HK-2 (cell line): ENCODE data around the gene LRRC2.
"Not testable (repeated sequence)": the region's sequence is repeated elsewhere in the genome, so short reads cannot be mapped to it uniquely, and the experiment has no call there.

ENCODE experiments used
- DNase-seq: peaks from one replicate; pipeline ENCODE4 v3.0.0-alpha.2; 2018; ENCODE audit not compliant: unreplicated experiment

The LRRC2 gene, protein sequence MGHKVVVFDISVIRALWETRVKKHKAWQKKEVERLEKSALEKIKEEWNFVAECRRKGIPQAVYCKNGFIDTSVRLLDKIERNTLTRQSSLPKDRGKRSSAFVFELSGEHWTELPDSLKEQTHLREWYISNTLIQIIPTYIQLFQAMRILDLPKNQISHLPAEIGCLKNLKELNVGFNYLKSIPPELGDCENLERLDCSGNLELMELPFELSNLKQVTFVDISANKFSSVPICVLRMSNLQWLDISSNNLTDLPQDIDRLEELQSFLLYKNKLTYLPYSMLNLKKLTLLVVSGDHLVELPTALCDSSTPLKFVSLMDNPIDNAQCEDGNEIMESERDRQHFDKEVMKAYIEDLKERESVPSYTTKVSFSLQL

DNA sequence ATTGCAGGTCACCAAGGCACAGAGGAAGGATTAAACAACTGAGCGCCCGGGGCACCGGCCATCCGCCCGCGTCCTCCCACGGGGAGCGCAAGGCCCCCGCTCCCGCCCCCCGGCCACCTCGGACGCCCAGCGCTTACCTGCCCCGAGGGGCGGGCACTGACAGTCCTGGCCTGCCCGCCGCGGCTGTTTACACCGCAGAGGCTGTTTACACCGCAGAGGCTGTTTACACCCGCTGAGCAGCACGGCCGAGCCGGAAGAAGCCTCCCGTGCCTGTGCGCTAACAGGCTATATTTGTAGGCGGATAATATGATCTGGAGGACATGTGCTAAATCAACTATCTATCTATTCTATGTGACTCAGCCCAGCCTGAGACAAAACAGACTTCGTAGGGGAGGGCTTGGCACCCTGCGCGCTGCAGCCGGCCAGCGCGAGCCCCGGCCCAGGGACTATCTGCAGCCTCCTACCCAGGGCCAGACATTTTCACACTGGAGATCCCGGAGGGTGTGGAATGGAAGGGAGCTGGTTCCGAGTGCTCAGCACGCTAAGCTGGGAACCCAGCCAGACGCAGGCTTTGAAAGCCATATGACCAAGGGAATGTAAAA is at the start of gene LRRC2:
Gene LRRC2, minus strand, starts transcription at position 263 of the 602 bp plus-strand sequence. CDS start 14,711 bp downstream, outside the sequence.
- no peak for DNase-seq

DNA sequence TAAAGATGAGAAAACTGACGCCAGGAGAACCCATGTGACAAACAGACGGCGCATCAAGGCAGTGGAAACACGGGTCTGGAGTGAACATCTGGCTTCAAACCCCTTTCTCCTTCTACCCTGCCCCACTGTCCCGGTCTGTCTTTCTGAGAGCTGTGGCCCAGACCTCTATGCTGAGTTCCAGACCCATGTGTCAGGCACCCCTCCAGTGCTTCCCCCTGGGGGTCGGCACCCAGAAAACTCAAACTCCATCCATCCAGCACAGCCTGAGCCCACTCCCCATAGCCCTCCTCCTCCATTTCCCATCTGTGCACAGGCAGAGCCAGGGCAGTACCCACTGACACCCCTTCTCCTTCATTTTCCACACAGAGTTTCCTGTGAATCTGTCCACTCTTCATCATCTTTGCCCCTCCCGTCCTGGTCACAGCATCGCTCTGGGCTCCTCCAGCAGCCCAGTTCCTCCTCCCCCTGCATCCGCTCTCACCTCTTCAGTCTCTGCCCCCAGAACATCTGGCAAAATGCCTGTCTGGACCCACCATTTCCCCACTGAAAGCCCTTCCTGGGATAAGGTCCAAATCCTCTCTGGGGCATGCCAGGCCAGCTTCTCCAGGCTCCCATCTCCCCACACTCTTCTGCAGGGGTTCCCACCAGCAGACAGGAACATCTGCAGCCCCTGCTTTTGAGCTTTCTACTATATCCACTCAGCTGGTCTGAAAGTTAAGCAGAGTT is 49.1 kb upstream of the LRRC2 start:
- DNase-seq: no peak

DNA sequence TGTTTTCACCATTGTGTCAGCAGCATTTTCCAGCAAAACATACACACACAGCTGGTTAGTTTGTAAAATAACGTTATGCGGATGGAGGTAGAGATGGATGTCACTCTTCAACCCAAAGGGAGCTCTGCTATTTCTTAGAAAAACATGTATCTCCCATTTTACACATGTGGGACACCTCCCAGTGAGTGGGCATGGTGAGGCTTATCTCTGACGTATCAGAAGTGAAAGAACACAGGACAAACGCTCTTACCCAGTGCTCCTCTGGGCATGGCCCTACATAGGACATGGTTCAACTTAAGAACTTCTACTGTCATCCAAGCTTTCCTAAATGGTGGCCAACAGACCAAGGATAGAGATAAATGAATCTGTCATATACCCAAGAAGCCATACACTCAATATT is 48.3 kb upstream of the LRRC2 start:
- no peak for DNase-seq

DNA sequence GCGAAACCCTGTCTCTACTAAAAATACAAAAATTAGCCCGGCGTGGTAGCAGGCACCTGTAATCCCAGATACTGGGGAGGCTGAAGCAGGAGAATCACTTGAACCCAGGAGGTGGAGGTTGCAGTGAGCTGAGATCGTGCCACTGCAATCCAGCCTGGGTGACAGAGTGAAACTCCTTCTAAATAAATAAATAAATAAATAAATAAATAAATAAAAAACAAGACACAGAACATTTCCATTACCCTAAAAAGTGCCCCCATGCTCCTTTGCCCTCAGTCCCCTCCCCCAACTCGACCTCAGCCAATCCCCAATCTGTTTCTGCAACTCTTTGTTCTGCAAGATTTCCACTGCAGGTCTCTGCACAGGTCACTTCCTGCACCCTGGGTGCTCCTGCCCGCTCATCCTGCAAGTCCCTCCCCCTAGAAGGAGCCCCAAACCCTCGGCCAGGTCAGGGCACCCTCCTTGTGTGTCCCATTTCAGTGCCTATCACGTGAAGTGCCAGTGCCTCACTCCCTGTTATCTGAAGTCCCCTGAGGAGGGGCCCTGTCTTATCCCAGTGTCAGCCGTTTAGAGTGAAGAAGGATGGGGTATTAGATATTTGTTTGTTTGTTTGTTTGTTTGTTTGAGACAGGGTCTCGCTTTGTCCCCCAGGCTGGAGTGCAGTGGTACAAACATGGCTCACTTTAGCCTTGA is 47.4 kb upstream of the LRRC2 start:
- no peak for DNase-seq

DNA sequence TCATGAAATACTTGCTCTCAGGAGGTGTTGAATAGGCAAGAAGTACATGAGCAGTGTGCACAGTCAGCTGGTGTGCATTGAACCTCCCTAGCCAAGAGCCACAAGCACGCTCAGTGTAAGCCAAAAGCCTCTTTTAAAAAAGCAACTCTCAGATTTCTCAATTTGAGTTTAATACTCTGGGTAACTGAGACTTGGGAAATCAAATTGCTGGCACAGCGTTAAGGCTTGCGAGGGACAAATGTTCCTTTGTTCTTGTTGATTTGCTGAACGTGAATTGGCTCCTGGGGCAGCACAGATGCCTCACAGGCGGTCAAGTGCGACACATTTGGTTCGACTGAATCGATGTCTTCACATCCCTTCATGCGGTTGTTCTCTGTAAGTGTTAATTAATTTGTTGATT is 46.2 kb upstream of the LRRC2 start, which contains the start of gene FAM240A:
Gene FAM240A, plus strand, starts transcription at position 202 of the 400 bp plus-strand sequence. Its CDS starts 159 bp downstream, at position 361.
- no peak for DNase-seq

DNA sequence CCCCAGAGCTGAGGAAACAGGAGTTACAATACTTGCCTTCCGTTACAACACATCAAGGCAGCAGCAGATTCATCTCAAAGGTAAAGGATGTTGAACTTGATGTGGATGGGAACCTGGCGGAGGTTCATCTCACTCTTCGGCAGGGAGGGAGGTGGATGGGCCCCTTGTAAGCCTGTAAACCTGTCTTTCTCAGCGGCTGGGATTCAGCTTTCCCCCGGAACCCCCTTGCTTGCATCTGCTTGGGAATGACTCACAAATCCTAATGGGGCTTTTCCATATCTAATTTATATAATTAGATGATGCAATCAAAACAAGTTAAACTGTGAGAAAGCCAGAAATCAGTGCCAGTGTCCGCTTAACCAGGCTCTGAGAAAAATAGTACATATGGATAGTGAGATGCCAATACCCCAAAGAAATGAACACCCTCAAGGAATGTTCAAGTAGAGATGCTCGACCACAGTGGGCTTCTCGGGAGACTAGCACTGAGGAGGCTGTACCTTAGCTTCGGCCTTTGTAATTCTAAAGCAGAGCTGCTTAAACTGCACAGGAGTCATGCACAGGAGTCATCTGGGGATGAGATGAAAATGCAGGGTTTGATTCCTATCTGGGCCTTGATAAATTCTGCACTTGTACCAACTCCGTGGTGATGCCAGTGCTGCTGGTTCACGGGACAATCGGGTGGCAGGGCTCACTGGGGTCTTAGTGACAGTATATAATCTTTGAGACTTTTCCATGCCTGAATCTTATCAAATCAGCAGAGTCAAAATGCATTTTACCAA is 44.0 kb upstream of the LRRC2 start:
- DNase-seq: no peak

DNA sequence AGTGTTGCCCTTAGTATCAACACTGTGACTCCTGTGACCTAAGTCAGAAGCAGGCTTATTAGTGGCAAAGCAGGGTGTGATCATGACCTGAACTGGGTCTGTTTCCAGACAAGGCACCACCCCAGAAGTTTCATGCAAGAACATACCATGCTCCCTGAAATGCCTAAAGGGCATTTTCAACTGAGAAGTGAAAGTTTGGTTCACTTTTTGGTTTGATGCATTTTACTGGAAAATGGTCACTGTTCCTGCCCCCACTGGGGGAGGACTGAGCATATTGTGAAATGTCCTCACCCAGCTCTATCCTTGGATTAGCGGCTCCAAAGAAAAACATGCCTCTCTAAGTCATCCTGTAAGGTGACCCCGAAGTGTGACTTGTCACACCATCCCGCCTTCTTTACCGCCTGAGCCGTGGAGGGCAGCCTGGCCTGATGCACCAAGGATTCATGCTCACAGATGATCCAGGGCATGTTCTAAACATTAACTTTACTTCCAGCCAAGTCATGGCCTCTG is 43.2 kb upstream of the LRRC2 start:
- DNase-seq: no peak

DNA sequence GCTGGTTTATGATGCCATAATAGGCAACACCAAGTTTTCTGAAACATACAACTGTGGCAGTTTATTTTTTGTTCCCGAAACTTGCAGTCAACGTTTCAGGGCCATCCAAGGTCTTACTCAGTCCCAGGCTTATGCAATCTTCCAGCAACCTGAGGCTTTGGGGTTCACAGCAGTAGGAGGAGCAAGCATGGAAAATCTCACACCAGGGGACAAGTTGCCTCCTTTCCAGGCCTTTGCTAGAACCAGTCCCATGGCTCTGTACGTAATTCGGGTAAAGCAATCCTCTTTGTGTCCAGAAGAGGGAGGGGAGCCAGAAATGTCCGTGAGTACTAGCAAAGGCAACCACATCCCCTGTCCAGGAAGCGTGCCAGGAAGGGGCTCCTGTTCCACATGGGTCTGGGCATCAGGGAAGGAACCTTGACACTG is 41.5 kb upstream of the LRRC2 start:
- DNase-seq: no peak

DNA sequence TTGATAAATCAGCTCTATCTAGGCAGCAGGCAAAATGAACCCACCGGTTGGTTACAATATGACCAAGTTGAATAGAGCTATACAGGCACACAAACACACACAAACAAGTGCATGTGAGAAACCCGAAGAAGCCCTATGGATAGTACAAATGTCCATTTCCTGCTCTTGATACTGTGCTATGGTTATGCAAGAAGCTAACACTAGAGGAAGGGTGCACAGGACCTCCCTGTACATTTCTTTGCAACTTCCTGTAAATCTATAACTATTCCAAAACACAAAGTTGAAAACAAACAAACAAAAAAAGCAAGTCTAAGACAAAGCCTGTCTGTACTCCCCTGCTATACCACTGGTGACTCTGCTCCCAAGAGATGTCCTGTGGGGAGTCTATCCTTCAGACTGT is 38.0 kb upstream of the LRRC2 start:
- DNase-seq: no peak

DNA sequence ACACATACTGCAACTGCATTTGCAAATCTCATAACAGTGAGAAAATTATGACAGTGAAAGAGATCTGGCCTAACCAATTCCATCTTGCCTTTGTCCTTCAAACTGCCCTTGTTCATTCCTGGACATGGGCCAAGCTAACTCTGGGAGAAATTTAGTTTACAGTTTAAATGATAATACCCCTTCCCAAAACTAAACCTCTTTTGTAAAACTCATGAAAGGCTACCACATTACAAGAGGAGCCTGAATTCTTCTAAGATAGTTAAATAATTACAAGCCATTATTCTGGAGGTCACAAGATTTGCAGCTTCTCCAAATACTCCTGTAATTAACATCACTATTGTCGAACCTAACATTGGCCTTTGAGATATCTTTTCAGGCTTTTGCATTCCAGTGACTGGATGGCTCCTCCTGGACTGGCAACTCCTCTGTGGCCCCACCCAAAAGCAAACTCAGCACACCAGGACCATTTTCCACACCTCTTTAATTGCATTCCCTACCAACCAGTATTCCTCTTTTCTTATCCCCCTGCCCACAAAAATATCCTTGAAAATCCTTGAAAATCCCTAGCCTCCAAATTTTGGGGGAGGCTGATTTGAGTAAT is 37.4 kb upstream of the LRRC2 start:
- no peak for DNase-seq

DNA sequence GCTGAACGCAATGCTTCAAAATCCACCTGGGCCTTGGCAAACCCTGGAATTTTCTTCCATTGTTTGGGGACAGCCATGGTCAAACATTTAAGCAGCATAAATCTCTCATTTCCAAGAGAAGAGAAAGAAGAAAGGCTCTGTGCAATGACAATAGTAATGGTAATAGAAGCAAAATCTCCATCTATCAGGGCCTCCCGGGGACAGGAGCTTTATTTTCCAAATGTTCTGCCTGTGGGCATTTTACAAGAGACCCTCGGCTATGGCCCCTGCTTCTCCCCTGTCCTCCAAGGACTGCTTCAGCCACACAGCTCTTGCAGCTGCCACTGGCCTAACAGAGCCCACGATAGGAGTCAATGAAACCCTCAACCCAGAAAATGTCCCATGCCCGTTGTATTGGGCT is 33.5 kb upstream of the LRRC2 start:
- no peak for DNase-seq

DNA sequence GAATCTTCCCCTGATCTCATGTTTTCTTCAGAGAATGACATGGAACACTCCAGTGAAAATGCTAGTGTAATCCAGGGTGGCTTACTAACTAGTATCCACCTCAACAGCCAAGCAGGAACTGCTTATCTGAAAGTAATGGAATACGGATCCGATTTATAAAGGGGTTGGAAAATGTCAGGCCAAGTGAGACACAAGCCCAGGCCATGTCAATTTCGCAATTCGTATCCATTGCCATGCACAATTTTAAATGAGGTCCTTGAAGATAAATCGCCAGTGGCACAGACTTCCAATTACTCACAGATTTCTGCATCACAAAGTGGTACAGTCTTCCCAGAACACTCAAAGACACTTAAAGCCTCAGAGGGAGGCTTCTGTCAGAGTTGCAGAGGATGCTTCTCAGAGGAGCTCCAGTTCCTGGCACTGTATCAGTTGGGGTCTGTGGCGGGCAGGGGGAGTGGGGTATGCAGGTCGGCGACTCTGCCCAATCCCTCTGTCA is 29.8 kb upstream of the LRRC2 start:
- no peak for DNase-seq

DNA sequence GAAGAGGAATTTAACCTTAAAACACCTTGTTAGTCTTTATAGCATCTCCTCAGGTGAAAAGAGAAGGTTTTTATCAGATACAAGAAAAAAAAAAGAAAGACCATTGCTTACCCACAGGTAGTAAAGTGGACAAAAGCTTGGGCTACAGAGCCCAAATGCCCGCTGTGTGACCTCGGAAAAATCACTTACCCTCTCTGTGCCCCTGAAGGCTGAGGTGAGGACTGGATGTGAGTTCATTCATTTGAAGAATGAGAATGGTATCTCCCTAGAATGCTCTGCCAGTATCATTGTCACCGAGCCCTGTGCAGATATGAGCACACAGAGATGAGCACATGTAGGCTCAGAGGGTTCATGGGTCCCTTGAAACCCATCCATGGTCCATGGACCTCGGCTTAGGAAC is 28.6 kb upstream of the LRRC2 start:
- DNase-seq: no peak

DNA sequence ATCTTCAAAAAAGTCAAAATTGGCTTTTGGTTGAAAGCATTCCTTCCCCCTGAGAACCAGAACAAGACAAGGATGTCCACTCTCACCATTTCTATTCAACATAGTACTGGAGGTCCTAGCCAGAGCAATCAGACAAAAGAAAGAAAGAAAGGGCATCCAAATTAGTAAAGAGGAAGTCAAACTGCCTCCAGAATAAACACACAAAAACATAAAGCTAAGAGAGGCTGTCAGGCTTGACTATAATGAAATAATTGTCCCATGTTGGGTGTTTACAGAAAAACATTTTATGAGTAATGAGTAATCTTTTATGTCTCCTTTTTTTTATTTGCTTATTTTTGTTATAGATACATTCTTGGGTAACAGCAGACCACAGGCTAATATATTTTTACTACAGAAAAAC is 27.9 kb upstream of the LRRC2 start:
- no peak for DNase-seq

DNA sequence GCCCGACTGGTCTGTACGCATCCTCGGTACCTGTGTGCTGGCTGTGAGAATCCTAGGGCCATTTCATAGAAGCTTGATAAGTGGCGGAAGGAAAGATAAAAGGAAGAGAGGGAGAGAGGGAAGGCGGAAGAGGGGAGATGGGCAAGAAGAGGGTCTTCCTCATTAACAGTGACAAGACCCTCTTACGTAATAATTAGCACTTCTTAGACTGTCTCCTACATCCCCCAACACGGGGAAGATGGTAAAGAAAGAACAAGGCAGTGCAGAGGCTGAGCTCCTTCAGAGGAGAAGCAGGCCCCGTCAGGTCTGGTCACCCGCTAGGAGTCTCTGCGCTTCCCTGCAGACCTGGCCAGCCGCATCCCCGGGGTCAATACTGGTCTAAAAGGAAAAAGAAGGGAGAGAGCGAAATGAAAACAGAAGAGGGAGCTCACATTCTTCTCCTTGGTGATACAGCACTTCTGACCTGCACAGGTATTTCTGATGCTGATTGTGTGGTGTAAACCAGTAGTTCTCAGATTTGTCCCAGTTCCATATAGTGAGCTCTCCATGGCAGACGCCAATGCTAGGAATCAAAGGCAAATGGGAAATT is 27.3 kb upstream of the LRRC2 start:
- DNase-seq: no peak

DNA sequence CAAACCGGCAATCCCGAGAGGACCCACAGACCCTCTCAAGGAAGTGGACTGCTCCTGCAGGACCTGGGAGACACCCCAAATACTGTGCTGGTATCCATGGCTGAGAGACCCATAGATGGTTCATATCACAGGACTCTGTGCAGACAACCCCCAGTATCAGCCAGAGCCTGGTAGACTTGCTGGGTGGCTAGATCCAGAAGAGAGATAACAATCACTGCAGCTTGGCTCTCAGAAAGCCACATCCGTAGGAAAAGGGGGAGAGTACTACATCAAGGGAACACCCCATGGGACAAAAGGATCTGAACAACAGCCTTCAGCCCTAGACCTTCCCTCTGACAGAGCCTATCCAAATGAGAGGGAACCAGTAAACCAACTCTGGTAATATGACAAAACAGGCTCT is 21.2 kb upstream of the LRRC2 start:
- not testable (repeated sequence) for DNase-seq

DNA sequence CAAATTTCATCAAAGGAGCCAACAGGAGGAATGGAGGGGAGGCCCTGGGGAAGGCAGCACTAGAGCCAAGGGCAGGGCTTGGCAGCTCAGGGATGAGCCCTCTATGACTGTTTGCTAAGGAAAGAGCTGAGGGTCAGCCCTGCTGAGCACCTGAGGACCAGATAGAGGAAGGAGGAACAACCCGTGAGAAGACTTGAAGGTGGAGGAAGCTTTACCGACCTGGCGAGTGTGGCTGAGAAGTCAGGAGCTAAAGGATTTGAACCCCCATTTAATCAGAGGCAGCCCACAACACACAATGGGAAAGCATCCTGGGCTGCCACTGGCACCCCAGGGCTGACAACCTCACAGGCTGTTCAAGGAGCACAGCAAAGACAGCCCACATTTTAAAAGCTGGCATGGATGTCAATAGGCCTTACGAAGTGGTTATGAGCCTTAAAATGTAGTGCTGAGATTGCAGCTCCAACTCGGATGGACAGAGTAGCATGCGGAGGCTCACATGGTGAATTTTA is 20.7 kb upstream of the LRRC2 start:
- DNase-seq: no peak

DNA sequence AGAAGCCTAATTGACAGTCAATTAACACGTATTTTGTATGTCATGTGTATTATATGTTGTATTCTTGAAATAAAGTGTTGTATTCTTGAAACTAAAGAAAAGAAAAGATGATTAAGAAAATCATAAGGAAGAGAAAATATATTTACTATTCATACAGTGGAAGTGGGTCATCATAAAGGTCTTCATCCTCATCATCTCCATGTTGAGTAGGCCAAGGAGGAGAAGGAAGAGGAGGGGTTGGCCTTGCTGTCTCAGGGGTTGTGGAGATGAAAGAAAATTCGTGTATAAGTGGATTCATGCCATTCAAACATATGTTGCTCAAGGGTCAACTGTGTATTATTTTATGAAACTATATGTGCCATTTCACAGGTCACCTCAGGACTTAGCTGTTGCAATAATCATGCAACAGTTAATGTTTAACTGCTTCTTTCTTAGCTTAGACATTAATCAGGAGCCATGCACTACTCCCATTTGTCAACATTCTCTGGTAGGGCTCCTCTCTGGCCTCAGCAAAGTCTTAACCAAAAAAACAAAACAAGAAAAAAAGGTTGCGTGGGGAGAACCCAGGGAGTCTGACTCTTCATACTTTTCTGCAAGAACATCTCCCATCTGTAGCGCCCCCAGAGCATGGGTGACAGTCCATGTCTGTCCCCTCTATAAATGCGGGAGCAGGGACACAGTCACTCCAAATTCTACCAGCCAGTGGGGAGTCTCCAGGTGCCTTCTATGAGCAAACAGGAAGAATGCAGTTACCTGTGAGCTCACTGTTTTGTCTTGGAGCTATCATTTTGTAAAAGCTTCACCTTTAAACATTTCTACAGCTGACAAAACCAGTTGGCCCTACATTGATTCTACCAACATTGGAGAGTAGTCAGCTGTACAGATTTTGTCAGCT is 19.9 kb upstream of the LRRC2 start:
- no peak for DNase-seq
